Kidney (tissue), 14 donors: Measurements from ENCODE around the gene PLPPR1. TPM values are rescaled to one million over a fixed set of nuclear protein-coding genes. Genes with fewer than 3 reads are reported as not detected.

Experiments
- DNase-seq, 5 donors: peaks; one replicate each; pipeline ENCODE4 v3.0.0-alpha.2; 2013 to 2020
- FAIRE-seq: peaks from 2 replicates; lab custom pipeline; 2012; peaks lifted over from hg19 to GRCh38; lab: Jason Lieb, UNC
- H3K27ac ChIP-seq, 2 donors: one replicate each; pipeline ENCODE4 v1.7.0; 2013; ENCODE audit warnings: low read depth in 2 of 2, low read length in 2 of 2, inconsistent platforms in 1 of 2
- H3K27me3 ChIP-seq: one replicate; pipeline ENCODE4 v1.7.1; 2013; ENCODE audit warnings: low read length, inconsistent platforms; ENCODE audit not compliant: control insufficient read depth, insufficient read depth
- H3K36me3 ChIP-seq, 3 donors: one replicate each; pipeline versions ENCODE4 v1.7.0 to v1.7.1; 2013; ENCODE audit warnings: low read length in 3 of 3, control low read depth in 1 of 3, inconsistent platforms in 1 of 3; ENCODE audit not compliant: insufficient read depth in 3 of 3, control insufficient read depth in 2 of 3
- H3K4me1 ChIP-seq, 3 donors: one replicate each; pipeline versions ENCODE4 v1.7.0 to v1.7.1; 2013; ENCODE audit warnings: low read length in 3 of 3, inconsistent platforms in 1 of 3, low read depth in 1 of 3; ENCODE audit not compliant: control insufficient read depth in 2 of 3, insufficient read depth in 2 of 3
- H3K4me3 ChIP-seq, 3 donors: one replicate each; pipeline versions ENCODE4 v1.7.0 to v1.8.1; 2013; ENCODE audit warnings: low read length in 3 of 3, control low read depth in 1 of 3, inconsistent platforms in 1 of 3
- H3K9ac ChIP-seq, 3 donors: one replicate each; pipeline versions ENCODE4 v1.7.0 to v1.7.1; 2013; ENCODE audit warnings: low read length in 3 of 3, control low read depth in 1 of 3, inconsistent platforms in 1 of 3
- H3K9me3 ChIP-seq, 3 donors: one replicate each; pipeline versions ENCODE4 v1.7.0 to v1.7.1; 2013; ENCODE audit warnings: low read length in 3 of 3, control low read depth in 1 of 3, inconsistent platforms in 1 of 3; ENCODE audit not compliant: control insufficient read depth in 2 of 3, insufficient read depth in 1 of 3
- CTCF ChIP-seq: IDR thresholded peaks from 3 replicates; pipeline ENCODE4 v1.5.1; 2012; ENCODE audit warnings: mild to moderate bottlenecking, moderate library complexity, borderline replicate concordance; ENCODE audit not compliant: insufficient read depth; ENCODE audit errors: extremely low read depth
- intact Hi-C: fragments of 100-400 bp; cut with DNase I; formaldehyde crosslinking; loops from one replicate; pipeline ENCODE4 v1.11.1; 2022
- polyA plus RNA-seq: library from polyadenylated mRNA; stranded (reverse); fragments of 350-450 nt; fragmentation: Illumina TruSeq; extraction: RNeasy Lipid Tissue Mini Kit (QIAGEN cat#74804); gene quantifications from one replicate; pipeline ENCODE4 v1.2.3, GENCODE V29; 2014; ENCODE audit warnings: low read depth, low replicate concordance; ENCODE audit not compliant: insufficient read depth
- total RNA-seq: library from RNA; stranded (reverse); fragmentation: NEBNext Ultra II Directional; extraction: Animal tissue kit (Norgen Biotek cat#: 25700); gene quantifications from one replicate; pipeline ENCODE4 v1.2.1, GENCODE V29; 2021
- donor health status: control.
- donor health status: control.
- donor health status: control.
- donor health status: control.
- donor health status: control.
- donor health status: DM: yes; HTN: yes; CAD: no.
- donor health status: Normal renal cell carcinoma (clear cell type).

PLPPR1 gene
- total and polyA plus RNA-seq, 2 donors from 2014 or later: 0.98 to 21.6 TPM

- DNase-seq (no peak), FAIRE-seq (no peak)
Measured at GRCh38 chr9:101073122-101073521, 44.6 kb downstream of the PLPPR1 start.

DNA sequence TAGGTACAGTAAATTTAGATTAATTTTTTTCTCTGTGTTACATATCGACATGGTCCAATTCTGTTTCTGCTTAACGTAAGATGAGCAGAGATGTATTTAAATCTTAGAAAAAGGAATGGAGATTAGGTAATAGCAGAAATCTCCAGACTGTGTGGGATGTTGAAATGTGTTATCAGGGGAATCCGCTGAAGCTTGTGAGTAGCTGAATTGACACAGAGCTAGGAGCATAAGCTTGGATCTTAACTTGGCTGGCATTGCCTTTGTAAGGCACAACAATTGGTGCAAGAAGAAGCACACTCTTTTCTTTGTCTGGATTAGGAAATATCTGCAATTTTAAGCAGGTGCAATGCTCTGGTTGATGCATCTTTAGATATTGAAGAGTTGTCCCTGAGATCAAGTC lies 53.1 kb downstream of the PLPPR1 start:
- Histone ChIP-seq H3K4me3 (no peak overlapping the region), H3K4me1 (no peaks in the 10 kb centered on the region), H3K27me3 (no peaks in the 10 kb centered on the region), H3K9ac (no peak overlapping the region), H3K9me3 (no peaks in the 10 kb centered on the region), H3K36me3 (no peaks in the 10 kb centered on the region), H3K27ac (no peak overlapping the region)
- no peak for DNase-seq
- intact Hi-C loops: no loop called here
- no peak for TF ChIP-seq CTCF
- no peak for FAIRE-seq

More at GRCh38 chr9:101073122-101073521, 44.6 kb downstream of the PLPPR1 start:
- H3K36me3 ChIP-seq: no peaks in the 10 kb centered on the region
- TF ChIP-seq CTCF: no peak
- no peaks in the 10 kb centered on the region for H3K4me1 ChIP-seq
- no peaks in the 10 kb centered on the region for H3K9me3 ChIP-seq
- H3K27me3 ChIP-seq: no peaks in the 10 kb centered on the region
- H3K9ac ChIP-seq: no peak overlapping the region
- intact Hi-C loops: no loop called here
- H3K4me3 ChIP-seq: no peak overlapping the region
- H3K27ac ChIP-seq: no peak overlapping the region

- intact Hi-C loops: no loop called here
- FAIRE-seq: no peak
Measured at GRCh38 chr9:101083448-101084202, 55.1 kb downstream of the PLPPR1 start.

More at GRCh38 chr9:101083448-101084202, 55.1 kb downstream of the PLPPR1 start:
- DNase-seq: no peak
- Histone ChIP-seq H3K4me3 (no peak overlapping the region), H3K9me3 (no peaks in the 10 kb centered on the region), H3K27ac (no peak overlapping the region), H3K36me3 (no peaks in the 10 kb centered on the region), H3K4me1 (no peaks in the 10 kb centered on the region), H3K27me3 (no peaks in the 10 kb centered on the region), H3K9ac (no peak overlapping the region)
- no peak for TF ChIP-seq CTCF
